Neural cell (in vitro differentiated cells): ENCODE data around the gene P2RX1. TPM values are rescaled to one million over a fixed set of nuclear protein-coding genes. Genes with fewer than 3 reads are reported as not detected.

Experiments
- H2AFZ ChIP-seq: fragments of 200-600, 300-800 bp; sonication (generic), shearing (Covaris generic); 2 replicates; pipeline ENCODE4 v1.6.0; 2014; ENCODE audit warnings: low read depth, mild to moderate bottlenecking, antibody characterized with exemption, low read length, moderate library complexity
- H3F3A ChIP-seq: fragments of 200-600 bp; shearing (Covaris generic); 2 replicates; pipeline ENCODE4 v1.6.1; 2016; ENCODE audit warnings: mild to moderate bottlenecking, moderate library complexity, mixed read lengths, antibody characterized with exemption, low read length; ENCODE audit not compliant: insufficient read depth, poor library complexity, severe bottlenecking
- H3K27ac ChIP-seq: fragments of 200-600, 300-800 bp; sonication (generic), shearing (Covaris generic); 2 replicates; pipeline ENCODE4 v1.5.1; 2014; ENCODE audit warnings: mild to moderate bottlenecking, low read length, moderate library complexity
- H3K27me3 ChIP-seq: fragments of 300-800, 200-600 bp; sonication (generic), shearing (Covaris generic); 2 replicates; pipeline ENCODE4 v1.6.0; 2014; ENCODE audit warnings: mild to moderate bottlenecking, low read depth, low read length, moderate library complexity; ENCODE audit not compliant: insufficient read depth
- H3K36me3 ChIP-seq: fragments of 300-800, 200-600 bp; sonication (generic), shearing (Covaris generic); 2 replicates; pipeline ENCODE4 v1.5.1; 2014; ENCODE audit warnings: mild to moderate bottlenecking, antibody characterized with exemption, low read length, moderate library complexity; ENCODE audit not compliant: insufficient read depth
- H3K4me2 ChIP-seq: fragments of 300-800, 200-600 bp; sonication (generic), shearing (Covaris generic); 2 replicates; pipeline ENCODE4 v1.6.0; 2014; ENCODE audit warnings: mild to moderate bottlenecking, low read length
- H3K4me3 ChIP-seq: fragments of 300-800, 200-600 bp; sonication (generic), shearing (Covaris generic); 2 replicates; pipeline ENCODE4 v1.5.1; 2014; ENCODE audit warnings: mild to moderate bottlenecking, low read length, moderate library complexity
- H3K79me2 ChIP-seq: fragments of 200-600 bp; shearing (Covaris generic); replicated peaks from 2 replicates; pipeline ENCODE4 v1.6.0; 2014; ENCODE audit warnings: mild to moderate bottlenecking, low read length, moderate library complexity; ENCODE audit not compliant: insufficient read depth
- H3K9ac ChIP-seq: fragments of 300-800, 200-600 bp; sonication (generic), shearing (Covaris generic); 2 replicates; pipeline ENCODE4 v1.6.1; 2016; ENCODE audit warnings: mild to moderate bottlenecking, low read length, mixed read lengths
- H3K9me2 ChIP-seq: fragments of 200-600 bp; shearing (Covaris generic); 2 replicates; pipeline ENCODE4 v1.6.1; 2016; ENCODE audit warnings: mild to moderate bottlenecking, low read length, mixed read lengths; ENCODE audit not compliant: insufficient read depth
- H3K9me3 ChIP-seq: fragments of 200-600, 300-800 bp; sonication (generic), shearing (Covaris generic); 2 replicates; pipeline ENCODE4 v1.6.1; 2016; ENCODE audit warnings: mild to moderate bottlenecking, mixed run types, low read length, moderate library complexity, mixed read lengths
- H4K20me1 ChIP-seq: fragments of 200-600 bp; shearing (Covaris generic); 2 replicates; pipeline ENCODE4 v1.6.1; 2016; ENCODE audit warnings: mild to moderate bottlenecking, mixed run types; ENCODE audit not compliant: insufficient read depth
- CTCF ChIP-seq: fragments of 450-650 bp; IDR thresholded peaks from 2 replicates; pipeline ENCODE4 v1.5.1; 2014; ENCODE audit warnings: antibody characterized with exemption, mild to moderate bottlenecking, moderate library complexity; ENCODE audit not compliant: poor library complexity, severe bottlenecking
- EP300 ChIP-seq: fragments of 450-650 bp; conservative IDR thresholded peaks from 2 replicates; pipeline ENCODE4 v1.6.1; 2014; ENCODE audit warnings: antibody characterized with exemption, mild to moderate bottlenecking, moderate library complexity; ENCODE audit not compliant: poor library complexity, severe bottlenecking
- EZH2 ChIP-seq: fragments of 200-600, 300-800 bp; shearing (Covaris generic), sonication (generic); IDR thresholded peaks from 2 replicates; pipeline ENCODE4 v1.6.1; 2014; ENCODE audit warnings: antibody characterized with exemption, low read length, borderline replicate concordance, mild to moderate bottlenecking; ENCODE audit not compliant: insufficient read depth, poor library complexity, severe bottlenecking
- MXI1 ChIP-seq: fragments of 450-650 bp; conservative IDR thresholded peaks from 2 replicates; pipeline ENCODE4 v1.6.1; 2014; ENCODE audit warnings: antibody characterized with exemption, mild to moderate bottlenecking; ENCODE audit not compliant: poor library complexity, severe bottlenecking
- POLR2AphosphoS5 ChIP-seq: IDR thresholded peaks from 2 replicates; pipeline ENCODE4 v1.6.1; 2012
- RAD21 ChIP-seq: fragments of 450-650 bp; conservative IDR thresholded peaks from 2 replicates; pipeline ENCODE4 v1.6.1; 2014; ENCODE audit warnings: antibody characterized with exemption, mild to moderate bottlenecking, moderate library complexity
- REST ChIP-seq: IDR thresholded peaks from 2 replicates; pipeline ENCODE4 v1.6.1; 2012; ENCODE audit warnings: borderline replicate concordance
- SMC3 ChIP-seq: fragments of 450-650 bp; conservative IDR thresholded peaks from 2 replicates; pipeline ENCODE4 v1.6.1; 2014; ENCODE audit warnings: antibody characterized with exemption, mild to moderate bottlenecking, moderate library complexity; ENCODE audit not compliant: poor library complexity
- TAF1 ChIP-seq: IDR thresholded peaks from 2 replicates; pipeline ENCODE4 v1.6.1; 2012; ENCODE audit warnings: low read depth
- polyA plus RNA-seq: library from polyadenylated mRNA; depleted of rRNA; stranded (reverse); fragments of >200 nt; gene quantifications from 2 replicates; pipeline ENCODE4 v1.2.3, GENCODE V29; 2014

Gene P2RX1
- polyA plus RNA-seq, 1 donor from 2014 or later, result not detected

- Histone ChIP-seq H3K9me2 (no peaks in the 10 kb centered on the region), H3K9ac (no peak overlapping the region), H3K9me3 (no peaks in the 10 kb centered on the region), H3K4me3 (no peak overlapping the region), H3K79me2 (no peaks in the 10 kb centered on the region), H3K36me3 (no peaks in the 10 kb centered on the region), H3K4me2 (no peak overlapping the region), H3K27ac (no peak overlapping the region), H4K20me1 (no peaks in the 10 kb centered on the region), H3K27me3 (no peaks in the 10 kb centered on the region), H2AFZ (no peak overlapping the region), H3F3A (no peaks in the 10 kb centered on the region)
- TF ChIP-seq EZH2 (no peak), EP300 (no peak), MXI1 (no peak)
Measured at GRCh38 chr17:3921006-3921405, 4.7 kb upstream of the P2RX1 start.

- Histone ChIP-seq H3K9me3 (no peaks in the 10 kb centered on the region), H3K9me2 (no peaks in the 10 kb centered on the region), H3K4me2 (no peak overlapping the region), H2AFZ (no peak overlapping the region), H3K9ac (no peak overlapping the region), H3K27ac (no peak overlapping the region), H3K36me3 (no peaks in the 10 kb centered on the region), H3K4me3 (no peak overlapping the region), H3K27me3 (no peaks in the 10 kb centered on the region), H3F3A (no peaks in the 10 kb centered on the region), H3K79me2 (no peaks in the 10 kb centered on the region), H4K20me1 (no peaks in the 10 kb centered on the region)
- TF ChIP-seq EP300, result no peak
Measured at GRCh38 chr17:3919123-3919624, 2.9 kb upstream of the P2RX1 start.

- Histone ChIP-seq H3K4me3 (no peak overlapping the region), H3K9me2 (no peaks in the 10 kb centered on the region), H3K79me2 (no peaks in the 10 kb centered on the region), H2AFZ (no peak overlapping the region), H3K9ac (no peak overlapping the region), H3K4me2 (no peak overlapping the region), H3F3A (no peaks in the 10 kb centered on the region), H4K20me1 (no peaks in the 10 kb centered on the region), H3K27ac (no peak overlapping the region), H3K36me3 (no peaks in the 10 kb centered on the region), H3K9me3 (no peaks in the 10 kb centered on the region), H3K27me3 (no peaks in the 10 kb centered on the region)
- TF ChIP-seq TAF1 (no peak), RAD21 (no peak), MXI1 (no peak), SMC3 (no peak), EP300 (no peak), EZH2 (no peak), REST (no peak), CTCF (no peak), POLR2AphosphoS5 (no peak)
Measured at GRCh38 chr17:3918372-3919122, 2.3 kb upstream of the P2RX1 start.
